CD8-positive, alpha-beta memory T cell (primary cell): ENCODE measurements around the gene QRICH2. TPM values are rescaled to one million over a fixed set of nuclear protein-coding genes. Genes with fewer than 3 reads are reported as not detected.
A peak's percentile ranks its signal among the peaks of the same experiment; 100 is the strongest.

Source experiments
- CTCF ChIA-PET: fragments of 350-600 bp; sonication (Branson Sonifier 250); formaldehyde crosslinking; loops from one replicate; lab custom pipeline; 2021; ENCODE audit warnings: antibody characterized with exemption; lab: Charles Lee
- POLR2A ChIA-PET: fragments of 350-600 bp; sonication (Branson Sonifier 250); formaldehyde crosslinking; loops from one replicate; lab custom pipeline; 2021; ENCODE audit warnings: antibody characterized with exemption; lab: Charles Lee
- DNase-seq, 5 donors: peaks; one replicate each; pipeline versions ENCODE4 v3.0.0 to v3.0.0-alpha.2; 2020 to 2022; ENCODE audit warnings: mixed read lengths in 1 of 5
- H3K27ac ChIP-seq: one replicate; pipeline ENCODE4 v1.7.0; 2013; ENCODE audit warnings: low read depth, mild to moderate bottlenecking, low read length, moderate library complexity
- H3K27me3 ChIP-seq: 2 replicates; pipeline ENCODE4 v1.7.0; 2013; ENCODE audit warnings: low read length, mild to moderate bottlenecking; ENCODE audit not compliant: insufficient read depth, poor library complexity, severe bottlenecking
- H3K36me3 ChIP-seq: 2 replicates; pipeline ENCODE4 v1.7.0; 2013; ENCODE audit warnings: mild to moderate bottlenecking, low read length, moderate library complexity; ENCODE audit not compliant: insufficient read depth
- H3K4me1 ChIP-seq: 2 replicates; pipeline ENCODE4 v1.7.0; 2013; ENCODE audit warnings: mild to moderate bottlenecking, low read length, moderate library complexity; ENCODE audit not compliant: insufficient read depth
- H3K4me3 ChIP-seq: 2 replicates; pipeline ENCODE4 v1.7.0; 2013; ENCODE audit warnings: mild to moderate bottlenecking, low read length
- H3K9me3 ChIP-seq: 2 replicates; pipeline ENCODE4 v1.7.0; 2013; ENCODE audit warnings: mild to moderate bottlenecking, low read length
- H3K27ac Mint-ChIP-seq, 8 donors: one replicate each; pipeline ENCODE4 v1.8.0; 2020 to 2021; ENCODE audit warnings: mixed read lengths in 8 of 8, mild to moderate bottlenecking in 6 of 8, inconsistent platforms in 3 of 8, moderate library complexity in 3 of 8
- H3K27me3 Mint-ChIP-seq, 2 donors: one replicate each; pipeline ENCODE4 v1.8.0; 2020 to 2021; ENCODE audit warnings: mixed read lengths in 2 of 2, mild to moderate bottlenecking in 1 of 2, moderate library complexity in 1 of 2
- H3K36me3 Mint-ChIP-seq, 3 donors: one replicate each; pipeline ENCODE4 v1.8.0; 2020 to 2021; ENCODE audit warnings: mixed read lengths in 3 of 3, inconsistent platforms in 1 of 3, mild to moderate bottlenecking in 1 of 3
- H3K4me1 Mint-ChIP-seq, 3 donors: one replicate each; pipeline ENCODE4 v1.8.0; 2020 to 2021; ENCODE audit warnings: mixed read lengths in 3 of 3, inconsistent platforms in 1 of 3, mild to moderate bottlenecking in 1 of 3
- H3K4me3 Mint-ChIP-seq, 7 donors: one replicate each; pipeline ENCODE4 v1.8.0; 2020 to 2021; ENCODE audit warnings: mixed read lengths in 7 of 7, mild to moderate bottlenecking in 6 of 7, moderate library complexity in 4 of 7, inconsistent platforms in 2 of 7
- H3K9me3 Mint-ChIP-seq, 5 donors: one replicate each; pipeline ENCODE4 v1.8.0; 2020 to 2022; ENCODE audit warnings: mixed read lengths in 5 of 5, mild to moderate bottlenecking in 3 of 5, moderate library complexity in 2 of 5, inconsistent platforms in 1 of 5
- polyA plus RNA-seq: library from polyadenylated mRNA; unstranded; fragments of 300-500 nt; fragmentation: Illumina TruSeq; gene quantifications from one replicate; pipeline ENCODE4 v1.2.3, GENCODE V29; 2021
- total RNA-seq, 2 experiments: library from RNA; stranded (reverse); gene quantifications; one replicate each; pipeline ENCODE4 v1.2.3, GENCODE V29; 2021

Gene QRICH2
- total and polyA plus RNA-seq, 3 experiments from 2014 or later = 0.22 to 2.5 (median 2.4) TPM

- Histone ChIP-seq H3K4me3 (peak overlapping the region; percentile 49), H3K27me3 (no peaks in the 10 kb centered on the region), H3K36me3 (no peaks in the 10 kb centered on the region), H3K27ac (peak overlapping the region; percentile 55), H3K4me1 (peaks cover 68% of the 10 kb centered on the region), H3K9me3 (no peaks in the 10 kb centered on the region)
- no peak for DNase-seq
- POLR2A ChIA-PET = interaction anchor here (1.0 to 2.1 kb wide), 7 partner anchors 10 to 61 kb away, joined by 3 to 19 read pairs (median 4); partner anchors contain the start of gene UBALD2
- Mint-ChIP-seq H3K9me3 (peaks cover 0 to under 1% (median 0%) of the 10 kb centered on the region in 5 donors), H3K27me3 (no peaks in the 10 kb centered on the region), H3K36me3 (peaks cover 0 to 2% (median 0%) of the 10 kb centered on the region in 3 donors), H3K27ac (peak overlapping the region in 5 of 8 donors; percentile 52 to 96 (median 93)), H3K4me3 (peak overlapping the region in 6 of 7 donors; percentile 84 to 94 (median 90)), H3K4me1 (peaks cover 35 to 66% (median 65%) of the 10 kb centered on the region in 3 donors)
- CTCF ChIA-PET = interaction anchor here (1.9 kb wide), 2 partner anchors 37 to 62 kb away, joined by 4 to 8 read pairs; no protein-coding TSS in a partner anchor
These were observed 66.3 kb downstream of the QRICH2 start for GRCh38 chr17:76241691-76242255.

GRCh38 chr17:76241204-76241538, 66.9 kb downstream of the QRICH2 start:
- peaks cover 29 to 63% (median 62%) of the 10 kb centered on the region in 3 donors for H3K4me1 Mint-ChIP-seq
- Histone ChIP-seq H3K27ac (peak overlapping the region; percentile 55), H3K27me3 (no peaks in the 10 kb centered on the region), H3K36me3 (no peaks in the 10 kb centered on the region), H3K4me3 (peak overlapping the region; percentile 49), H3K9me3 (no peaks in the 10 kb centered on the region), H3K4me1 (peaks cover 62% of the 10 kb centered on the region)
- peaks cover 0 to 4% (median 0%) of the 10 kb centered on the region in 5 donors for H3K9me3 Mint-ChIP-seq
- POLR2A ChIA-PET = interaction anchor here (1.0 to 2.1 kb wide), 7 partner anchors 11 to 60 kb away, joined by 3 to 19 read pairs (median 4); partner anchors contain the start of gene UBALD2
- CTCF ChIA-PET = interaction anchor here (0.9 to 1.9 kb wide), 3 partner anchors 23 to 61 kb away, joined by 3 to 8 read pairs (median 4); partner anchors contain the start of gene UBALD2
- peaks cover 0 to 2% (median 0%) of the 10 kb centered on the region in 3 donors for H3K36me3 Mint-ChIP-seq
- H3K27ac Mint-ChIP-seq = peak overlapping the region; percentile 34 to 96 (median 90)
- peak overlapping the region; percentile 84 to 94 (median 91) for H3K4me3 Mint-ChIP-seq
- no peaks in the 10 kb centered on the region for H3K27me3 Mint-ChIP-seq
- no peak for DNase-seq

GRCh38 chr17:76240461-76241203, 67.4 kb downstream of the QRICH2 start, which contains the start of gene RNF157:
Gene RNF157 (minus strand): TSS chr17:76240493. CDS start chr17:76240240, 253 bp downstream.
- Histone ChIP-seq H3K36me3 (no peaks in the 10 kb centered on the region), H3K4me1 (peaks cover 56% of the 10 kb centered on the region), H3K27me3 (no peaks in the 10 kb centered on the region), H3K4me3 (peak within 1 kb of the TSS; percentile 49), H3K27ac (peak within 1 kb of the TSS; percentile 55), H3K9me3 (no peaks in the 10 kb centered on the region)
- peak; percentile 54 to 79 (median 71) for DNase-seq
- peak within 1 kb of the TSS; percentile 76 to 96 (median 90) for H3K27ac Mint-ChIP-seq
- peak within 1 kb of the TSS; percentile 84 to 94 (median 91) for H3K4me3 Mint-ChIP-seq
- peaks cover 0 to 4% (median 0%) of the 10 kb centered on the region in 5 donors for H3K9me3 Mint-ChIP-seq
- CTCF ChIA-PET = interaction anchor here (0.9 to 1.9 kb wide), 3 partner anchors 24 to 60 kb away, joined by 3 to 8 read pairs (median 4); partner anchors contain the start of gene UBALD2
- H3K4me1 Mint-ChIP-seq = peaks cover 26 to 61% (median 61%) of the 10 kb centered on the region in 3 donors
- POLR2A ChIA-PET = interaction anchor here (0.5 to 2.1 kb wide), 9 partner anchors 11 to 59 kb away, joined by 3 to 19 read pairs (median 4); partner anchors contain the start of gene UBALD2
- peaks cover 0 to 2% (median 0%) of the 10 kb centered on the region in 3 donors for H3K36me3 Mint-ChIP-seq
- H3K27me3 Mint-ChIP-seq = no peaks in the 10 kb centered on the region

- H3K36me3 ChIP-seq = no peaks in the 10 kb centered on the region
- no peaks in the 10 kb centered on the region for H3K27me3 Mint-ChIP-seq
- peak overlapping the region; percentile 76 to 91 (median 88) for H3K4me3 Mint-ChIP-seq
- peaks cover 0 to 4% (median 0%) of the 10 kb centered on the region in 5 donors for H3K9me3 Mint-ChIP-seq
- peak overlapping the region; percentile 35 for H3K27ac ChIP-seq
- H3K27me3 ChIP-seq = no peaks in the 10 kb centered on the region
- H3K9me3 ChIP-seq = no peaks in the 10 kb centered on the region
- H3K4me1 ChIP-seq = peaks cover 49% of the 10 kb centered on the region
- CTCF ChIA-PET = interaction anchor here (1.2 to 1.9 kb wide), 2 partner anchors 16 to 59 kb away, joined by 4 read pairs; no protein-coding TSS in a partner anchor
- peaks cover 30 to 63% (median 59%) of the 10 kb centered on the region in 3 donors for H3K4me1 Mint-ChIP-seq
- POLR2A ChIA-PET = interaction anchor here (0.6 to 2.4 kb wide), 4 partner anchors 17 to 29 kb away, joined by 4 to 28 read pairs (median 12); partner anchors contain the start of gene UBALD2
- H3K27ac Mint-ChIP-seq = peak overlapping the region; percentile 57 to 94 (median 86)
- H3K4me3 ChIP-seq = peak overlapping the region; percentile 34
- H3K36me3 Mint-ChIP-seq = peaks cover 0 to 2% (median 0%) of the 10 kb centered on the region in 3 donors
- peak in 1 of 5 donors; percentile 27 for DNase-seq
These were observed 68.4 kb downstream of the QRICH2 start for GRCh38 chr17:76239538-76240274.

DNA sequence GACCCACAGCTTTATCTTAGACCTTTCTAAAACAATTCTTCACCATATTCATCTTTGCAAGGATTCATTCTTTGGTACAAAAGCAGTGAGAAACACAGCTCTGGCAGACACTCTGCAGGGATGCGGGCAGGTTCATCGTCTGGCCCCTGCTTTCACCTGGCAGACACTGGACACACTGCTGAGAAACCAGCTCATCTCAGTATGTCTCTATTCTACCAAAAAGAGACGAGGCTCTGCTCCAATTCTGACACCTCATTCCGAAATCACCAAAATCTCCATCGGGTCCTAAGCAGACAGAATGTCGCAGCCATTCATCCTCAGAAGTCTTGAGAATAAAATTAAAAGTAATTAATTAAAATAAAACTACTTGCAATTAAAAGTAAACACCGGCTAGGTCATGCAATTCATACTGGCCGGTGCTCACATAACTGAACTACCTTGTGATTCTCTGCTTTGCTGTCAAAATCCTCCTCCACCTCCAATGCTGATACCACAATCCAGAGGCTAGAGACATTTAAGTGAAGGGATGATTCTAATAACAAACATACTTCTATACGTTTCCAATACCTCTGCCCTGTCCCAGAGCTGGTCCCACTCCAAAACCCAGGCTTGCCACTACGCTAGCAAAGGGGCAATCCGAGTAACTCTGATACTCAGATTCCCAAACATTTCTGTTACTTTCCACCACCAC, 69.1 kb downstream of the QRICH2 start:
- H3K9me3 Mint-ChIP-seq = peaks cover 0 to 4% (median 0%) of the 10 kb centered on the region in 5 donors
- H3K27ac ChIP-seq = peak overlapping the region; percentile 35
- H3K27ac Mint-ChIP-seq = peak overlapping the region; percentile 57 to 94 (median 88)
- H3K4me3 Mint-ChIP-seq = peak overlapping the region; percentile 70 to 91 (median 88)
- no peak for DNase-seq
- H3K27me3 ChIP-seq = no peaks in the 10 kb centered on the region
- no peaks in the 10 kb centered on the region for H3K9me3 ChIP-seq
- H3K4me1 ChIP-seq = peaks cover 47% of the 10 kb centered on the region
- H3K4me1 Mint-ChIP-seq = peaks cover 37 to 67% (median 65%) of the 10 kb centered on the region in 3 donors
- CTCF ChIA-PET = interaction anchor here (1.1 to 1.9 kb wide), 6 partner anchors 8 to 118 kb away, joined by 3 to 6 read pairs (median 5); no protein-coding TSS in a partner anchor
- no peaks in the 10 kb centered on the region for H3K27me3 Mint-ChIP-seq
- H3K36me3 ChIP-seq = no peaks in the 10 kb centered on the region
- peaks cover 0 to 2% (median under 1%) of the 10 kb centered on the region in 3 donors for H3K36me3 Mint-ChIP-seq
- peak overlapping the region; percentile 34 for H3K4me3 ChIP-seq
- POLR2A ChIA-PET = interaction anchor here (0.6 to 3.3 kb wide), 6 partner anchors 7 to 459 kb away, joined by 3 to 28 read pairs (median 4); partner anchors contain the start of gene UBALD2

DNA sequence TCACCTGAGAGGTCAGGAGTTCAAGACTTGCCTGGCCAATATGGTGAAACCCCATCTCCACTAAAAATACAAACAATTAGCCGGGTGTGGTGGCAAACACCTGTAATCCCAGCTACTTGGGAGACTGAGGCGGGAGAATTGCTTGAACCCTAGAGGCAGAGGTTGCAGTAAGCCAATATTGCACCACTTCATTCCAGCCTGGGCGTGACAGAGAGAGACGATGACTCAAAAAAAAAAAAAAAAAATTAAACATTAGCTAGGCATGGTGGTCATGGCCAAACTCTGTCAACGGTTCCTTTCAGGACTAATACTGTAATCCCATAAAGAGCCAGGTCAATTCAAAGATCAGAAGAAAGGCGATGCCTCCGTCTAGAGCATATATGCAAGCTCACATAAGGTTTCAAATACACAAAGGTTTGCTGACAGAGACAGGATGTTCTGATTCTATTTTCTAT, 70.2 kb downstream of the QRICH2 start:
- H3K9me3 ChIP-seq = no peaks in the 10 kb centered on the region

More for the DNA sequence above, 70.2 kb downstream of the QRICH2 start:
- POLR2A ChIA-PET = interaction anchor here (0.6 to 3.3 kb wide), 7 partner anchors 9 to 145 kb away, joined by 3 to 28 read pairs (median 3); partner anchors contain the start of gene UBALD2
- Histone ChIP-seq H3K4me3 (peak overlapping the region; percentile 9), H3K4me1 (peaks cover 40% of the 10 kb centered on the region), H3K27ac (no peak overlapping the region), H3K27me3 (no peaks in the 10 kb centered on the region), H3K36me3 (no peaks in the 10 kb centered on the region)
- DNase-seq = no peak
- H3K4me3 Mint-ChIP-seq = peak overlapping the region; percentile 3 to 91 (median 82)
- peaks cover 0 to 4% (median 0%) of the 10 kb centered on the region in 5 donors for H3K9me3 Mint-ChIP-seq
- peaks cover 0 to 3% (median 2%) of the 10 kb centered on the region in 3 donors for H3K36me3 Mint-ChIP-seq
- CTCF ChIA-PET = interaction anchor here (0.9 to 1.9 kb wide), 7 partner anchors 9 to 117 kb away, joined by 3 to 6 read pairs (median 4); partner anchors contain the start of gene UBALD2
- H3K27ac Mint-ChIP-seq = peak overlapping the region in 7 of 8 donors; percentile 57 to 88 (median 76)
- H3K27me3 Mint-ChIP-seq = no peaks in the 10 kb centered on the region
- peaks cover 40 to 68% (median 63%) of the 10 kb centered on the region in 3 donors for H3K4me1 Mint-ChIP-seq
